ENCODE results near the gene ETS1.

Gene ETS1

GRCh38 chr11:128532016-128532571 lies 55.3 kb downstream of the ETS1 start:
- no peak overlapping the region for H3K27ac Mint-ChIP-seq
- DNase-seq (ENCODE audit: low spot score in 2 of 2) = no peak
- peaks cover 30% of the 10 kb centered on the region for H3K4me1 Mint-ChIP-seq
- H3K9me3 Mint-ChIP-seq = no peaks in the 10 kb centered on the region
- no peaks in the 10 kb centered on the region for H3K36me3 Mint-ChIP-seq
- ATAC-seq = no peak
- no peak overlapping the region for H3K4me3 Mint-ChIP-seq

- Mint-ChIP-seq H3K27ac (no peak overlapping the region), H3K4me1 (peaks cover 35% of the 10 kb centered on the region), H3K36me3 (no peaks in the 10 kb centered on the region), H3K4me3 (no peak overlapping the region), H3K9me3 (no peaks in the 10 kb centered on the region)
- DNase-seq (ENCODE audit: low spot score in 2 of 2) (no peak), ATAC-seq (no peak)
Measured at GRCh38 chr11:128531588-128531987, 55.8 kb downstream of the ETS1 start.

DNA sequence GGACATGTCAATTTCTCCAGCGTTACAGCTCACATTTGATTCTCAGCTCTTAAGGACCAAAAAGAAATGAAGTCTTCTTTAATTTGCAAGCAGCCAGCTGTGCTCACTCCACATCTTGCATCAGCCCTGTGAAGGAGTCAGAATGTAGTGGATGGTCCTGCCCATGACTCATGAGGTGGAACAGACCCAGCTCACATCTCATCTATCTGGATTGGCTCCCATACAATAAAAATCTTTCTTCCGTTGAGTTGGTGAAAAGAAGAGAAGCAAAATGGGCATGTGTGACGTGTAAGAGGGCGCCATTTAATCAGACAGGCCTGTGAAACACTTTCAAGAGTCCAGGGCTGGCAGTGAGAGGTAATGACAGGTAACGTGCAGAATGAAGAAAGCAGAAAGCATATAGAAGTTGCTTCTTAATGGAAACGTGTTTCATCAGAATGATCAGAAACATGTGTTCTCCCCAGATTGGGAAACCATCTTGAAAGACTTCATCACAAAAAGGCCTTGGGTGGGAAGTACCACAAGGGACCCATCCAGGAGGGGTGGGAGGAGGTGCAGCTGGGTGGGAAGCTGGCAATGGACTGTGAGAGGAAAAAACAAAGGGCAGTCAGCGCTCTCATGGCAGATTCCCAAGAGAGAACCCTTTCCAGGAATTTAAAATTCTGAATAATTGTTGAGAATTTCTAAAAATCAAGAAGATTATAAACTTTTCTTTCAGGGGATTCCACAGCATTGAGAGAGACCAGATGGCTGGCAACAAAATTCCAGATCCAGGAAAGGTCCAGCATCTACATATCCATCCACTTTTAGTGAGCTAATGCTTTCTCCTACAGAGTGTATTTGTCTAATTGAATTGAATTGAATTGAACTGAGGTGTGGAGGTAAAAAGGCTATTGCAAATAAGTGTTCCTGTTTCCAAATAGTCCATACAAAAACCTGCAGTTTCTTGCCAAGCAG lies 57.0 kb downstream of the ETS1 start:
- no peak overlapping the region for H3K4me3 Mint-ChIP-seq
- H3K36me3 Mint-ChIP-seq = peaks cover 5% of the 10 kb centered on the region
- no peak for DNase-seq (ENCODE audit: low spot score in 2 of 2)
- H3K9me3 Mint-ChIP-seq = no peaks in the 10 kb centered on the region
- ATAC-seq = no peak
- peaks cover 47% of the 10 kb centered on the region for H3K4me1 Mint-ChIP-seq
- peak overlapping the region; percentile 67 for H3K27ac Mint-ChIP-seq

GRCh38 chr11:128528294-128528693 lies 59.1 kb downstream of the ETS1 start:
- ATAC-seq (peak; percentile 43), DNase-seq (ENCODE audit: low spot score in 2 of 2) (no peak)
- Mint-ChIP-seq H3K4me3 (peak overlapping the region; percentile 84), H3K9me3 (no peaks in the 10 kb centered on the region), H3K36me3 (peaks cover 9% of the 10 kb centered on the region), H3K27ac (peak overlapping the region; percentile 96), H3K4me1 (peaks cover 63% of the 10 kb centered on the region)

- no peaks in the 10 kb centered on the region for H3K9me3 Mint-ChIP-seq
- H3K36me3 Mint-ChIP-seq = peaks cover 21% of the 10 kb centered on the region
- H3K4me1 Mint-ChIP-seq = peaks cover 63% of the 10 kb centered on the region
- ATAC-seq = no peak
- H3K4me3 Mint-ChIP-seq = peak overlapping the region; percentile 84
- no peak for DNase-seq (ENCODE audit: low spot score in 2 of 2)
- H3K27ac Mint-ChIP-seq = peak overlapping the region; percentile 96
Measured at GRCh38 chr11:128527046-128527445, 60.3 kb downstream of the ETS1 start.

DNA sequence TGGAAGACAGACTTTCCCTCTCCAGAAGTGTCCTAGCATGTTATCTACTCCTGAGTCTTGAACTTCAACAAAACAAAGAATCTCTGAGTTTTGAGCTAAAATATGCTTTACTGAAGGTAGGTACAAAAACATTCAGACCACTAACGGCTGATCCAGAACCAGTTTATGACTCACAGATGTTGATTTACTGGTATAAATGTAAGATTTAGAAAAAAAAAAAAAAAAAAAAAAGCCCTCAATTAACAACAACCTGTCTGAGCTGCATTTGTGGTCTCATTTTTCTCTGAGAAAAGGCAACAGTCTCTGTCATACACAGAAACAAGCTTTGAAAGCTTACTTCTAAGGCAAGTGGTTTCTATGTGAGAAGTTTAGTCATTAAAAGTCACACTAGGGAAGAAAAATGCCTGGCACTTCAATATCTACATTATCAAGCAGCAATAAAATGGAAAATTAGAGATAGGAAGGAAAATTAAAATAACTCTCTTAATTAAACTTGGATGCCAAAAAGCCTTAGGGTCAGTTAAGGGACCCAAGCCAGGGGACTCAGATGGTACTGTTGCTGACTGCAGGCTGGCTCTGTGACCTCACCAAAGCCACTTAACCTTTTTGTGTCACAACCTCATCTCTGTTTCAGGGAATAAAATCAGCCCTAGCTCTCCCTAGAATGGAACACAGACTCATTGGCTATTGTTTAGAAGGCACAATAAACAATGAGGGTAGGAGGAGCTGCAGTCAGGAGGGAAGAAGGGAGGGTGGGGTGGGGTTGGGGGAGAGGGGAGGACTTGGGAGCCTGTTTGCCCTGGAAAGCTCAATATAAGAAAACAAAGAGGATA lies 61.7 kb downstream of the ETS1 start:
- peaks cover 63% of the 10 kb centered on the region for H3K4me1 Mint-ChIP-seq
- no peak for DNase-seq (ENCODE audit: low spot score in 2 of 2)
- H3K27ac Mint-ChIP-seq = peak overlapping the region; percentile 96
- peak overlapping the region; percentile 84 for H3K4me3 Mint-ChIP-seq
- H3K9me3 Mint-ChIP-seq = no peaks in the 10 kb centered on the region
- H3K36me3 Mint-ChIP-seq = peaks cover 35% of the 10 kb centered on the region
- ATAC-seq = peak; percentile 73

GRCh38 chr11:128524172-128524571 lies 63.2 kb downstream of the ETS1 start:
- no peak for DNase-seq (ENCODE audit: low spot score in 2 of 2)
- ATAC-seq = no peak
- peaks cover 54% of the 10 kb centered on the region for H3K4me1 Mint-ChIP-seq
- no peaks in the 10 kb centered on the region for H3K9me3 Mint-ChIP-seq
- peaks cover 50% of the 10 kb centered on the region for H3K36me3 Mint-ChIP-seq
- H3K4me3 Mint-ChIP-seq = peak overlapping the region; percentile 84
- H3K27ac Mint-ChIP-seq = peak overlapping the region; percentile 96

DNA sequence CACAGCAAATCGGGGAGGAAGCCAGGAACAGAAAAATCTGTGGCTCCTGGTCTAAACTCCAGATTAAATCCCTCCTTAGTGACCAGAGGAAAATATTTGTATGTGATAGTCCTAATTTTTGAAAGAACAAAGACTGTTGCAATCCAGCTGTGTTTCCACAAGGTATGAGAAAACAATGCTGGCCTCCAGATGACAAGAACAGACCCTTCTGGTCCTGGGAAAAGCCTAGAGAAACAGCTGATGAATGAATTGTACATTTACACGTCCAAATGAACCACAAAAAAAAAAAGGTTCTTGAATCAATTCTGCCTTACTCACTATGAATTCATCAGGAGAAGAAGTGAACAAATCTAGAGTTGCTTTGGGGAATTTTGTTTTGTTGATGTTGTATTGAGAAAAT lies 63.7 kb downstream of the ETS1 start:
- peaks cover 55% of the 10 kb centered on the region for H3K36me3 Mint-ChIP-seq
- peaks cover 50% of the 10 kb centered on the region for H3K4me1 Mint-ChIP-seq
- no peak for DNase-seq (ENCODE audit: low spot score in 2 of 2)
- H3K27ac Mint-ChIP-seq = peak overlapping the region; percentile 96
- H3K9me3 Mint-ChIP-seq = no peaks in the 10 kb centered on the region
- peak overlapping the region; percentile 84 for H3K4me3 Mint-ChIP-seq
- no peak for ATAC-seq

- Mint-ChIP-seq H3K4me3 (peak overlapping the region; percentile 84), H3K36me3 (peaks cover 61% of the 10 kb centered on the region), H3K4me1 (peaks cover 50% of the 10 kb centered on the region), H3K27ac (peak overlapping the region; percentile 96), H3K9me3 (no peaks in the 10 kb centered on the region)
- DNase-seq (ENCODE audit: low spot score in 2 of 2) (no peak), ATAC-seq (peak; percentile 27)
Measured at GRCh38 chr11:128522943-128523518, 64.3 kb downstream of the ETS1 start.

DNA sequence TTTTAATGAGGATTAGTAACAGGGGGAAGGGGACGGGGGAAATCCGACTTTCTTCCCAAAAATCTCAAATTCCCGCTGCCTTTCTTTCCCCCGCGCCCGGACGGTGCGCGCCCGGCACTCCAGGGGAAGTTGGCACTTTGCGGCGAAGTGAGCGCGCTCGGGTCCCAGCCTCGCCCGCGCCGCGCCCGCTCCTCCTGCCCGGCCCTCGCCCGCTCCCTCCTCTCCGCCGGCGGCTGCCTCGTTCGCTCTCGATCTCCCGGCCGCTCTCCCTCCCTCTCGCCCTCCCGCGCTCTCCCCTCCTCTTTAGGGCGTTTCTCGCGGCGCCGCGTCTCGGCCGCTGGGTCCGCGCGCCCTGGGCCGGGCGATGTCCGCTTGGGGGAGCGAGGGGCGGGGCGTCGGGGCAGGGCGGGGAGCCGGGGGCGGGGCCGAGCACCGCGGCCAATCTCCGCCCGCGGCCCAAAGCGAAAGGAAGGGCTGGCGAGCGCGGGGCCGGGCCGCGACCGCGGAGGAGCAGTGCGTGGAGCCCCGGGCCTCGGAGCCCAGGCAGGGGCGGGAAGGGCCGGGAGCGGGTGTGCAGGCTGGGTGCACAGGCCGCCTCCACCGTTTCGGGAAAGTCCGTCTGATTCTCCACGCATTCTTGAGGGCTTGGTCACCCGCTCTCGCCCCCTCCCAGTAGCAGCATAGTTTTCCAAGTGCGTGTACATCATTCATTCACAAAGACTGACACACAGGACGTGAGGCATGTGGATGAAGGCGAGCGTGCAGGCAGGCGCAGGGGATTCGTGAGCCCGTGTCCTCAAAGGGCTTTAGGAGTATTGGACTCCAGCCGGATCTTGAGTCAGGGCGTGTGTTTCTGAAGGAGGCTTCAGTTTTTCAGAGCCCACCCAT lies 65.1 kb downstream of the ETS1 start:
- Mint-ChIP-seq H3K27ac (peak overlapping the region; percentile 96), H3K4me1 (peaks cover 49% of the 10 kb centered on the region), H3K4me3 (peak overlapping the region; percentile 84), H3K36me3 (peaks cover 69% of the 10 kb centered on the region), H3K9me3 (no peaks in the 10 kb centered on the region)
- DNase-seq (ENCODE audit: low spot score in 2 of 2) = peak; percentile 92 to 95
- peak; percentile 84 for ATAC-seq

DNA sequence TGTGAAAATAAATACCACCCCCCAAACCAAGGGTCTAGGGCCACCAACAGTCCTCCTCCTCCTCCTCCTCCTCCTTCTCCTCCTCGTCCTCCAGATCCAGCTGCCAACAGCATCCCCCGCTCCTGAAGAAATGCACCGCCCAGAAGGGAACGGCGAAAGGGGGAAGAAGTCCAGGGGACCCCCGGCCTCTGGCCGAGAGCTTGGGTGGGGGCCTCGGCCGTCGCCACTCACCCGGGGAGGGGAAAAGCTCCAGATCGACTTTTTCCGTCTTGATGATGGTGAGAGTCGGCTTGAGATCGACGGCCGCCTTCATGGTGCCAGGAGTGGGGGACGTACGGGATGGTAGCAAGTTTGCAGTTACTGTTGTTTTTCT lies 65.7 kb downstream of the ETS1 start:
- DNase-seq (ENCODE audit: low spot score in 2 of 2) = peak in 1 of 2 donors; percentile 79
- Mint-ChIP-seq H3K9me3 (no peaks in the 10 kb centered on the region), H3K4me3 (peak overlapping the region; percentile 84), H3K27ac (peak overlapping the region; percentile 96), H3K36me3 (peaks cover 75% of the 10 kb centered on the region), H3K4me1 (peaks cover 49% of the 10 kb centered on the region)
- no peak for ATAC-seq

GRCh38 chr11:128520888-128521681 lies 66.3 kb downstream of the ETS1 start:
- ATAC-seq (no peak), DNase-seq (ENCODE audit: low spot score in 2 of 2) (peak in 1 of 2 donors; percentile 73)
- H3K36me3 Mint-ChIP-seq = peaks cover 81% of the 10 kb centered on the region
- peak overlapping the region; percentile 84 for H3K4me3 Mint-ChIP-seq
- H3K9me3 Mint-ChIP-seq = no peaks in the 10 kb centered on the region
- peaks cover 49% of the 10 kb centered on the region for H3K4me1 Mint-ChIP-seq
- H3K27ac Mint-ChIP-seq = peak overlapping the region; percentile 96

GRCh38 chr11:128520206-128520887 lies 67.0 kb downstream of the ETS1 start:
- Mint-ChIP-seq H3K27ac (peak overlapping the region; percentile 96), H3K9me3 (no peaks in the 10 kb centered on the region), H3K4me3 (peak overlapping the region; percentile 84), H3K4me1 (peaks cover 49% of the 10 kb centered on the region), H3K36me3 (peaks cover 83% of the 10 kb centered on the region)
- DNase-seq (ENCODE audit: low spot score in 2 of 2) (no peak), ATAC-seq (no peak)

Measured in stimulated activated effector memory CD8-positive, alpha-beta T cell treated with anti-CD3 and anti-CD28 coated beads, Interleukin-12 subunit alpha, Interleukin-12 subunit beta, amount 100 ng/mL, for 72 hours (primary cell).